ENCODE data around the gene YPEL2.

Gene YPEL2

GRCh38 chr17:59337741-59338299 is 6.4 kb downstream of the YPEL2 start:
- H3F3A ChIP-seq (ENCODE audit: low read depth), result no peaks in the 10 kb centered on the region; the same call in 1 of the 2 replicates
- peaks cover 5% of the 10 kb centered on the region for H4K20me1 ChIP-seq (ENCODE audit: insufficient read depth, low read length, poor library complexity, severe bottlenecking)
- no peaks in the 10 kb centered on the region for H3K9me2 ChIP-seq (replicated peaks; ENCODE audit: low read depth, low read length)
- no peaks in the 10 kb centered on the region for H3K27me3 ChIP-seq (ENCODE audit: insufficient read depth, low read length, poor library complexity, severe bottlenecking)
- no peak overlapping the region for H3K9ac ChIP-seq (ENCODE audit: low read depth, low read length, poor library complexity, severe bottlenecking)
- H3K9me3 ChIP-seq (ENCODE audit: insufficient read depth, low read depth, low read length), result no peaks in the 10 kb centered on the region
- TF ChIP-seq EZH2phosphoT487 (IDR thresholded peaks at IDR 0.05; ENCODE audit: borderline replicate concordance) (no peak), CTCF (conservative IDR thresholded peaks at IDR 0.05; ENCODE audit: low read length) (no peak)
- peaks cover 6% of the 10 kb centered on the region; the same call in 1 of the 2 replicates for H3K79me2 ChIP-seq (ENCODE audit: insufficient read depth, low read length)
- peaks cover 15% of the 10 kb centered on the region for H3K4me1 ChIP-seq (ENCODE audit: insufficient read depth, low read length, poor library complexity, severe bottlenecking)
- H3K4me2 ChIP-seq (ENCODE audit: low read depth, low read length, poor library complexity, severe bottlenecking), result no peak overlapping the region
- H2AFZ ChIP-seq (ENCODE audit: low read length), result no peak overlapping the region
- no peak overlapping the region for H3K4me3 ChIP-seq (ENCODE audit: low read length, poor library complexity, severe bottlenecking)
- H3K36me3 ChIP-seq (ENCODE audit: insufficient read depth, low read length), result no peaks in the 10 kb centered on the region

- Histone ChIP-seq H3K9me2 (replicated peaks; ENCODE audit: low read depth, low read length) (no peaks in the 10 kb centered on the region), H3K27me3 (ENCODE audit: insufficient read depth, low read length, poor library complexity, severe bottlenecking) (no peaks in the 10 kb centered on the region), H3K9me3 (ENCODE audit: insufficient read depth, low read depth, low read length) (no peaks in the 10 kb centered on the region), H3K4me3 (ENCODE audit: low read length, poor library complexity, severe bottlenecking) (no peak overlapping the region), H3K9ac (ENCODE audit: low read depth, low read length, poor library complexity, severe bottlenecking) (no peak overlapping the region), H4K20me1 (ENCODE audit: insufficient read depth, low read length, poor library complexity, severe bottlenecking) (no peaks in the 10 kb centered on the region), H2AFZ (ENCODE audit: low read length) (no peak overlapping the region), H3K79me2 (ENCODE audit: insufficient read depth, low read length) (no peaks in the 10 kb centered on the region), H3F3A (ENCODE audit: low read depth) (no peaks in the 10 kb centered on the region; the same call in 1 of the 2 replicates), H3K4me1 (ENCODE audit: insufficient read depth, low read length, poor library complexity, severe bottlenecking) (peaks cover 8% of the 10 kb centered on the region), H3K4me2 (ENCODE audit: low read depth, low read length, poor library complexity, severe bottlenecking) (no peak overlapping the region), H3K36me3 (ENCODE audit: insufficient read depth, low read length) (no peaks in the 10 kb centered on the region)
- TF ChIP-seq CTCF (conservative IDR thresholded peaks at IDR 0.05; ENCODE audit: low read length), result no peak
- no peak for TF ChIP-seq EZH2phosphoT487 (IDR thresholded peaks at IDR 0.05; ENCODE audit: borderline replicate concordance)
Observed at GRCh38 chr17:59338498-59338897, 7.0 kb downstream of the YPEL2 start.

GRCh38 chr17:59341922-59342321 is 10.5 kb downstream of the YPEL2 start:
- Histone ChIP-seq H3K4me1 (ENCODE audit: insufficient read depth, low read length, poor library complexity, severe bottlenecking) (no peaks in the 10 kb centered on the region), H3K36me3 (ENCODE audit: insufficient read depth, low read length) (no peaks in the 10 kb centered on the region), H3K9ac (ENCODE audit: low read depth, low read length, poor library complexity, severe bottlenecking) (no peak overlapping the region), H3K4me2 (ENCODE audit: low read depth, low read length, poor library complexity, severe bottlenecking) (no peak overlapping the region), H4K20me1 (ENCODE audit: insufficient read depth, low read length, poor library complexity, severe bottlenecking) (no peaks in the 10 kb centered on the region), H3K4me3 (ENCODE audit: low read length, poor library complexity, severe bottlenecking) (no peak overlapping the region), H3K9me2 (replicated peaks; ENCODE audit: low read depth, low read length) (no peaks in the 10 kb centered on the region), H3K79me2 (ENCODE audit: insufficient read depth, low read length) (no peaks in the 10 kb centered on the region), H3F3A (ENCODE audit: low read depth) (no peaks in the 10 kb centered on the region; the same call in 1 of the 2 replicates), H3K9me3 (ENCODE audit: insufficient read depth, low read depth, low read length) (no peaks in the 10 kb centered on the region), H2AFZ (ENCODE audit: low read length) (no peak overlapping the region), H3K27me3 (ENCODE audit: insufficient read depth, low read length, poor library complexity, severe bottlenecking) (no peaks in the 10 kb centered on the region)
- TF ChIP-seq CTCF (conservative IDR thresholded peaks at IDR 0.05; ENCODE audit: low read length) (no peak), EZH2phosphoT487 (IDR thresholded peaks at IDR 0.05; ENCODE audit: borderline replicate concordance) (no peak)
